HepG2 (cell line): ENCODE data around the gene LRBA. TPM values are rescaled to one million over a fixed set of nuclear protein-coding genes. Genes with fewer than 3 reads are reported as not detected.

Source experiments
- AGO2 ChIP-seq: fragments of 200-400 bp; formaldehyde crosslinking; optimal IDR thresholded peaks from 2 replicates; pipeline ENCODE3; 2017; ENCODE audit warnings: mild to moderate bottlenecking, low read depth, low read length, moderate library complexity
- BATF2 ChIP-seq: sonication (generic); formaldehyde crosslinking; IDR thresholded peaks from 2 replicates; pipeline ENCODE4 v1.8.0; 2022; ENCODE audit warnings: mild to moderate bottlenecking, missing genetic modification reagents, moderate library complexity
- CBX1 ChIP-seq: IDR thresholded peaks from one replicate; pipeline ENCODE4 v1.6.1; 2016; ENCODE audit warnings: antibody characterized with exemption, low read depth
- GATA4 ChIP-seq: sonication (generic); IDR thresholded peaks from 2 replicates; pipeline ENCODE4 v1.6.1; 2016; ENCODE audit warnings: antibody characterized with exemption, low read depth, borderline replicate concordance
- HNF1A ChIP-seq, 2 experiments: sonication (generic) in 1 of 2; formaldehyde crosslinking in 1 of 2; IDR thresholded peaks; 2 replicates each; pipeline versions ENCODE4 v1.4.0 to v1.6.1; 2016 to 2020; ENCODE audit warnings: borderline replicate concordance in 1 of 2, low read depth in 1 of 2, mild to moderate bottlenecking in 1 of 2, missing genetic modification reagents in 1 of 2
- JDP2 ChIP-seq: sonication (generic); formaldehyde crosslinking; IDR thresholded peaks from 2 replicates; pipeline ENCODE4 v1.8.1; 2022; ENCODE audit warnings: missing genetic modification reagents, borderline replicate concordance
- JUNB ChIP-seq: sonication (generic); formaldehyde crosslinking; IDR thresholded peaks from 2 replicates; pipeline ENCODE4 v1.8.0; 2022; ENCODE audit warnings: missing genetic modification reagents, mild to moderate bottlenecking, borderline replicate concordance
- KLF6 ChIP-seq: IDR thresholded peaks from 2 replicates; pipeline ENCODE4 v1.8.0; 2016; ENCODE audit warnings: missing biosample characterization, missing genetic modification reagents
- MXD4 ChIP-seq: IDR thresholded peaks from 2 replicates; pipeline ENCODE4 v1.6.1; 2016; ENCODE audit warnings: mild to moderate bottlenecking, missing biosample characterization, missing genetic modification reagents
- NFRKB ChIP-seq: fragments of 450-650 bp; IDR thresholded peaks from 2 replicates; pipeline ENCODE4 v1.6.1; 2017
- ZBTB26 ChIP-seq: IDR thresholded peaks from 2 replicates; pipeline ENCODE4 v1.6.1; 2016; ENCODE audit warnings: missing compliant biosample characterization, missing genetic modification reagents, borderline replicate concordance
- ZGPAT ChIP-seq: IDR thresholded peaks from 2 replicates; pipeline ENCODE4 v1.6.1; 2016; ENCODE audit warnings: mild to moderate bottlenecking
- ZNF138 ChIP-seq: sonication (generic); formaldehyde crosslinking; IDR thresholded peaks from 2 replicates; pipeline ENCODE4 v1.5.0; 2020; ENCODE audit warnings: mild to moderate bottlenecking, low read depth, missing genetic modification reagents
- ZNF280B ChIP-seq: sonication (generic); formaldehyde crosslinking; IDR thresholded peaks from 2 replicates; pipeline ENCODE4 v1.5.0; 2020; ENCODE audit warnings: missing genetic modification reagents, mild to moderate bottlenecking, borderline replicate concordance
- ZNF713 ChIP-seq: sonication (generic); formaldehyde crosslinking; IDR thresholded peaks from 2 replicates; pipeline ENCODE4 v1.4.0; 2020; ENCODE audit warnings: mild to moderate bottlenecking, missing genetic modification reagents
- ZNF740 ChIP-seq: sonication (generic); formaldehyde crosslinking; IDR thresholded peaks from 2 replicates; pipeline ENCODE4 v1.4.0; 2020; ENCODE audit warnings: missing genetic modification reagents
- ZNF780A ChIP-seq: sonication (generic); formaldehyde crosslinking; IDR thresholded peaks from 2 replicates; pipeline ENCODE4 v1.8.0; 2022; ENCODE audit warnings: mild to moderate bottlenecking, missing genetic modification reagents, moderate library complexity
- polyA plus RNA-seq, 8 experiments: library from polyadenylated mRNA; depleted of rRNA in 3 of 8; stranded (reverse) in 7 of 8; unstranded in 1 of 8; fragments of >200 nt; fragmentation: Illumina TruSeq in 4 of 8; extraction: Trizol in 4 of 8; gene quantifications; 2 replicates each; pipeline versions ENCODE4 v1.2.1 to v1.2.3, GENCODE V29; 2011 to 2016; ENCODE audit warnings: low read depth in 4 of 8, missing spikeins in 1 of 8, mixed read lengths in 1 of 8; ENCODE audit not compliant: insufficient read depth in 1 of 8
- total RNA-seq, 5 experiments: library from RNA; depleted of rRNA; stranded (reverse); fragments of >200 nt; fragmentation: Illumina TruSeq; extraction: Trizol; gene quantifications; 2 replicates each; pipeline ENCODE4 v1.2.3, GENCODE V29; 2016; ENCODE audit warnings: low read depth in 1 of 5

LRBA gene
- total and polyA plus RNA-seq, 2 of the 13 experiments (the other 11 are each of a cell fraction or from before 2014, with no cell fraction given) = 21.0 to 37.2 TPM

- TF ChIP-seq NFRKB = no peak
- TF ChIP-seq ZNF740 (CRISPR knock-in tag) = no peak
- peak; percentile 84; the same call in 1 of the 2 replicates for TF ChIP-seq ZNF138 (CRISPR knock-in tag)
- peak; percentile 49 for TF ChIP-seq MXD4 (CRISPR knock-in tag)
- TF ChIP-seq KLF6 (CRISPR knock-in tag) = peak; percentile 43
- TF ChIP-seq ZGPAT (CRISPR knock-in tag) = peak; percentile 48; the same call in 1 of the 2 replicates
- no peak for TF ChIP-seq ZBTB26 (CRISPR knock-in tag)
- TF ChIP-seq JDP2 (CRISPR knock-in tag) = no peak; the same call in 1 of the 2 replicates
- peak; percentile 76 for TF ChIP-seq ZNF280B (CRISPR knock-in tag)
- TF ChIP-seq HNF1A (IDR thresholded peaks at IDR 0.05; ENCODE audit: low read depth) = no peak
- no peak for TF ChIP-seq HNF1A (CRISPR knock-in tag; IDR thresholded peaks at IDR 0.05; ENCODE audit: borderline replicate concordance)
- TF ChIP-seq JUNB (CRISPR knock-in tag) = no peak
- peak; percentile 17; the same call in 1 of the 2 replicates for TF ChIP-seq GATA4
- peak; percentile 82 for TF ChIP-seq AGO2
- no peak for TF ChIP-seq ZNF780A (CRISPR knock-in tag)
- TF ChIP-seq ZNF713 (CRISPR knock-in tag) = no peak
- no peak for TF ChIP-seq CBX1
- TF ChIP-seq BATF2 (CRISPR knock-in tag) = no peak
These were observed 619 bp upstream of the LRBA start (continued) for GRCh38 chr4:151015459-151016347.
